ENCODE results near the gene GPRIN1.
"Not testable (repeated sequence)": the region's sequence is repeated elsewhere in the genome, so short reads cannot be mapped to it uniquely, and the experiment has no call there.

Gene GPRIN1

GRCh38 chr5:176620333-176620981, 10.5 kb upstream of the GPRIN1 start:
- DNase-seq = no peak

DNA sequence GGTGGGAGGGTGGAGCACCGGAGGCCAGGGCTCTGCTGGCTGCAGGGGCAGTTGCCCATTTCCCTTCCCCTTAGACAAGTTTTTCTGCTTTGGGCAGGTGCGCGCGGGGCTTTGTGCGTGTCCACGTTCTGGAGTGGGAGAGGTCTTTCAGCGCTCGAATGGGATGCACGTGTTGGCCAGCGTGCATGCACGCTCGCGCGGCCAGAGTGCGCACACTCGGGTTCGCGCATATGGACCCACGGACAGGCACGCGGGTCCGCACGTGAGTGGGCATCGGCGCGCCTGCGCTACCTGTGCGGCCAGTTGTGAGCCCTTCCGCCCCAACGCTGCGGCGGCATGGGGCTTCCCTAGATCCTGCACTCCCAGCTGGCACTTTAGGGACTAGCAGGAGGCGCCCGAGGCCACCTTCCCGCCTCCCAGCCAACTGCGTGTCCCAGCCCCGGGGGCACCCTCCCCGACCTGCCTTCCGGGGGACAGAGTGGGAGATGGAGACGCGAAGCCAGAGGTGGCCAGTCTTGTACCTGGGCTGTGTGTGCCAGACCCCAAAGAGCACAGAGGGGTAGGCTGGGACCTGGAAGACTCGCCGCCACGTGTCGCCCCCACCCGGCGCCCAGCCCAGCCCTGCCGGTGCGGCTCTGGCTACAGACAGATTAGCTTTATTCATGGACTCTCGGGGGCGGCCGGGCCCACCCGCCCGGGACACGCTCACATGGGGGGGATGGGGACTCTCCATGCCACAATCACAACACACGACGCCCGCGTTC, 9.8 kb upstream of the GPRIN1 start:
- DNase-seq = no peak

DNA sequence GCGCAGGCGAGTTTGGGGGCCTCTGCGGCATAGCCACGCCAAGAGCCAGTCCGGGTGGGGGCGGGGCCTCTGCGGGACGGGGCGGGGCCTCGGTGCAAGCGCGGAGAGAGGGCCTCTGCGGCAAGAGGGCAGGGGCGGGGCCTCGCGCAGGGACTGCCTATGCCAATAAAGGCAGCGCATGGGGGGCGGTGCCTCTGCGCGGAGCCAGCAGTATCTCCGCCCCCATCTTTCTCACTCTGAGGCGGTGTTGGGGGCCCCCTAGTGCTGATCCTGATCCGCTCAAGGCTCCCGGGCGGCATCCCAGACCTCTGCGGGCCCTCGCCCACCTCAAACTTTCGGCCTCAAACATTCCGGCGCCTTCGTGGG, 9.2 kb upstream of the GPRIN1 start:
- no peak for DNase-seq

GRCh38 chr5:176618783-176619182, 8.8 kb upstream of the GPRIN1 start:
- no peak for DNase-seq

- no peak for DNase-seq
Measured at GRCh38 chr5:176616511-176616910, 6.6 kb upstream of the GPRIN1 start.

DNA sequence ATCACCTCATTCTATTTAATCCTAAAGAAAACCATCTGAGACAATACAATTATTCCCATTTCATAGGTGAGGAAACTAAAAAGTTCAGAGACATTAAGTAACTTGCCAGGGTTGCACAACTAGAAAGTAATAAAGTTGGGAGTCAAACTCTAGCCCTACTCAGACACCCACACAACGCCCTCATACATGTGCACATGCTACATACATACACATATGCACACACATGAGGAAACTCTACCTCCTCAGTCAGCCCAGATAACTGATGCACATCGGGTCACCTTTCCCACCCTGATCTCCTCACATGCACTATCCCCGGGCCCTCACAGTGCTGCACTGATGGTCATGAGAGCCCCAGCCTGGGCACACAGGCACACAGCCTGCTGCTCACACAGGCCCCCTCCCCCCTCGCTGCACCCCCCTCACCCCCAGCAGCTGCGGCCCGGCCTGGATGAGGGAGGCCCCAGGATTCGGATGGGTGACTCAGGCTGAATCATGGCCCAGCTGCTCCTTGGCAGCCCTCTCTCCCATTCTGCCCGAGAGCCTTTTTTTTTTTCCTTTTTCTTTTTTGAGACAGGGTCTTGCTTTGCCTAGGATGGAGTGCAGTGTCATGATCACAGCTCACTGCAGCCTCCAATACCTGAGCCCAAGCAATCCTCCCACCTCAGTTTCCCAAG, 5.0 kb upstream of the GPRIN1 start:
- DNase-seq = no peak

GRCh38 chr5:176612855-176613254, 2.9 kb upstream of the GPRIN1 start:
- DNase-seq = no peak

DNA sequence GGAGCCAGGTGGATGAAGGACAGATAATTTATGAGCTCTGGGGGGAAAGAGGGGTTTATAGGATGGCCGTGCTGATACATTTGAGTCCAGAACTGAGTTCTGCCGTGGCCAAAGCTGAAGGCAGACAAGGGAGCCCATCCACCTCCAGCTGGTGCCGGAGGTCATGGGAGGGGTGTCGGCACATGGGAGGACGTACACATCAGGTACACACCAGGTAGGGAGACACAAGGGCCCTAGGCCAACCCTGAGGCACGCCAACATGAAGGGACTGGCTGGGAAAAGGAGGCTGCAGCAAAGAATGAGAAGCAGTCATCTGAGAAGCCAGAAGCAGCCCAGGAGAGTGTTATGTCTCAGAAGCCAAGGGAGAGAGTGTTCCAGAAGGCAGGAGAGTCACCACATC, 2.1 kb upstream of the GPRIN1 start:
- no peak for DNase-seq

DNA sequence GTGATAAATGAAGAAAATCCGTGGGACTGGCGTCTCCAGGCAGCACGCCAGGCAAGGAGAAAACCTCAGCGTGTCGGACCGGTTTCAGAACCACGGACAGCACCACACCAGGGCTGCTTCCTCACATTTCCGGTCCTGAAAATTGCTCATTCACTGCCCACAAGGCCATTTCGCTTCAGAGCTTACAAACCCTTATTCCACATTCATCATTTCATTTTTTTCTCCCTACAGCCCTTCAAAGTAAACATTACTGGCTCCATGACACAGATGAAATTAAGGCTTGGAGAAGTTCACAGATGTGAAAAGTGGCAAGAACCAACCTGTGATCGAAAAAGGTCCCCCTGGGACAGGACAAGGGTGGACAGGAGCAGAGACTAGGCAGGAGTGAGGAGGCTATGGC, 1.5 kb upstream of the GPRIN1 start:
- no peak for DNase-seq

- DNase-seq = no peak
Measured at GRCh38 chr5:176610435-176610773, 448 bp upstream of the GPRIN1 start.

GRCh38 chr5:176608937-176609723, 826 bp downstream of the GPRIN1 start:
- no peak for DNase-seq

GRCh38 chr5:176608142-176608705, 1.7 kb downstream of the GPRIN1 start:
- DNase-seq = no peak

DNA sequence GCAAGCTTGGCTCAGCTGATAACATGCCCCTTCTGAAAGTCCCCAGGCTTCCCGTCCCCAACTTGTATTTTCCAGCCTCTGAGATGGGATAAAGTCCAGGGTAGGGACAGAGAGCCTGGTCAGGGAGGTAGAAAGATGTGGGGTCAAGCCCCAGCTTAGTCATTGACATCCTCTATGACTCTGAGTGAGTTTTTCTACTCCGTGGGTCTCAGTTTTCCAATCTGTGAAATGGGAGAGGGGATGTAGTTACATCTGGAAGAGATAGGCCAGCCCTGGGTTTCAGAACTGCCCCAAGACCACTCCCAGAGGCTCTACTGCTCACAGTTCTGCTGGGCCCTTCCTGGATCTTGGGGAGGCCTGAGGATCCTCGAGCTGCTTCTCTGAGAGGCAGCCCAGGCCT, 3.1 kb downstream of the GPRIN1 start:
- no peak for DNase-seq

DNA sequence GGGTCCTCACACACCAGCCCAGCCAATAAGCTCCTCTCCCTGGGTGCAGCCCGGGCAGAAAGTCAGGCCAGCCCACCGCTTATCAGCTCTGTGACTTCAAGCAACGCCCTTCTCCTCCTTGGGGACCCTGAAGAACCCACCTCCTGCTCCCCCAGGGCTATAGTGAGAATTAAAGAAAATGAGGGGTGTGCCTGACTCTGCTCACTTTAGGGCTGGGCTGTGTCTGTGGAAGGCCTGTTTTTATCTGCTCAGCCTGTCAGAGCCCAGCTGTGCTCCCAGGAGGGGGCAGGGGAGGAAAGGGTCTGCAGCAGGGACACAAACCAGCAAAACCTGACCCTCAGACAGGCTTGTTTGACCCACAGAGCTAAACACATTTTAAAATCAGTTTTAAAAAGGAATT, 3.9 kb downstream of the GPRIN1 start:
- DNase-seq = no peak

DNA sequence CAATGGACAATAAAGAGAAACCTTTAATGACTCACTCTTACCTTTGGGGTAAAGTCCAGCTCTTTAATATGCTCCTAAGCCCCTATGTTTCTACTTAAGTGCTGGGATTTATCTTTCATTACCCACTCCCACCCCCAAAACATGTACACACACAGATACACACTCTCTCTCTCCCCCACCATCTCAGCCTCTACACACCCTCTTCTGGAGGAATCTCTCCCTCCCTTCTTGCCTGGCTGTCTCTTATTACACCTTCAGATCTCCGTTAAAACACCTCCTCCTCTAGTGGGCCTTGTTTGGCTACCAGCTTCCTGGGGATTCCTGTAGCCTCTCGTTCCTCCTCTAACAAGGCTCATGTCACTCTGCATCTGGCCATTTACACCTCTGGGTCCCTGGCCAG, 6.9 kb downstream of the GPRIN1 start:
- DNase-seq = no peak

- DNase-seq = no peak
Measured at GRCh38 chr5:176601901-176602482, 8.0 kb downstream of the GPRIN1 start.

- not testable (repeated sequence) for DNase-seq
Measured at GRCh38 chr5:176599749-176600430, 10.1 kb downstream of the GPRIN1 start.

- no peak for DNase-seq
Measured at GRCh38 chr5:176597417-176598389, 12.3 kb downstream of the GPRIN1 start.

GRCh38 chr5:176596689-176597416, 13.1 kb downstream of the GPRIN1 start:
- DNase-seq = no peak

GRCh38 chr5:176596069-176596644, 13.8 kb downstream of the GPRIN1 start:
- no peak for DNase-seq

All from SIG-M5 (cell line).